Measurements from ENCODE around the gene NF1. TPM values are rescaled to one million over a fixed set of nuclear protein-coding genes. Genes with fewer than 3 reads are reported as not detected.
"Not testable (repeated sequence)": the region's sequence is repeated elsewhere in the genome, so short reads cannot be mapped to it uniquely, and the experiment has no call there.

The NF1 gene
- total RNA-seq, 1 experiment from 2014 or later: 35.4 TPM

- H3K9me3 Mint-ChIP-seq; H3K4me1 Mint-ChIP-seq; ATAC-seq; DNase-seq (ENCODE audit: low spot score); H3K27ac Mint-ChIP-seq; POLR2A ChIA-PET; H3K36me3 Mint-ChIP-seq; CTCF ChIA-PET; H3K4me3 Mint-ChIP-seq; H3K27me3 Mint-ChIP-seq (ENCODE audit: low read depth): not testable (repeated sequence)
These were observed 168.1 kb downstream of the NF1 start for GRCh38 chr17:31262923-31263322.

DNA sequence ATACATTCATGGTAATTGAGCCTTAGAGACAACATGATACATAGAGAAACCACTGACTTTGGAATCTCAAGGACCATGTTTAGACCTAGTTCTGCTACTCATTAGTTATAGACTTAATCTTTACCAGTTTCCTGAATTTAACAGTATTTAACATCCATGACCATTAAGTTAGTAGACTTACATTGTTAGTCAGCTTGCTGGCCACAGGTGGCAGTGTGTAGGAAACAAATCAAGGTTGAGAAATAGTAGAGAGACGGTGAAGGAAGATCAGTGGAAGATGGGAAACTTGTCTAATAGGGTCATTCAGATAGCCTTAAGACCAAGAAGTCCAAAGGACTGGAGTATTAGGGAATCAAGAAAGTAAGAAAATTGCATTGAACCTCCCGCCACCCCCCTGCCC, 171.3 kb downstream of the NF1 start:
- POLR2A ChIA-PET: no interaction called here
- Mint-ChIP-seq H3K36me3 (peaks cover 9% of the 10 kb centered on the region), H3K27me3 (ENCODE audit: low read depth) (no peaks in the 10 kb centered on the region), H3K9me3 (no peaks in the 10 kb centered on the region), H3K4me1 (peaks cover 11% of the 10 kb centered on the region), H3K27ac (peak overlapping the region; percentile 1; the same call in 1 of the 2 replicates), H3K4me3 (no peak overlapping the region)
- CTCF ChIA-PET: interaction anchor here (0.6 to 1.9 kb wide), 7 partner anchors 14 to 66 kb away, joined by 3 to 7 read pairs (median 3); no protein-coding TSS in a partner anchor
- ATAC-seq (no peak), DNase-seq (ENCODE audit: low spot score) (no peak)
- TF ChIP-seq, protein P1, sequence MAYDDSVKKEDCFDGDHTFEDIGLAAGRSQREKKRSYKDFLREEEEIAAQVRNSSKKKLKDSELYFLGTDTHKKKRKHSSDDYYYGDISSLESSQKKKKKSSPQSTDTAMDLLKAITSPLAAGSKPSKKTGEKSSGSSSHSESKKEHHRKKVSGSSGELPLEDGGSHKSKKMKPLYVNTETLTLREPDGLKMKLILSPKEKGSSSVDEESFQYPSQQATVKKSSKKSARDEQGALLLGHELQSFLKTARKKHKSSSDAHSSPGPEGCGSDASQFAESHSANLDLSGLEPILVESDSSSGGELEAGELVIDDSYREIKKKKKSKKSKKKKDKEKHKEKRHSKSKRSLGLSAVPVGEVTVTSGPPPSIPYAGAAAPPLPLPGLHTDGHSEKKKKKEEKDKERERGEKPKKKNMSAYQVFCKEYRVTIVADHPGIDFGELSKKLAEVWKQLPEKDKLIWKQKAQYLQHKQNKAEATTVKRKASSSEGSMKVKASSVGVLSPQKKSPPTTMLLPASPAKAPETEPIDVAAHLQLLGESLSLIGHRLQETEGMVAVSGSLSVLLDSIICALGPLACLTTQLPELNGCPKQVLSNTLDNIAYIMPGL (CRISPR knock-in tag; IDR thresholded peaks at IDR 0.05): no peak
- 0 out of 2 replicates have a peak, but pooled peaks have one; percentile 23 for TF ChIP-seq CTCF (IDR thresholded peaks at IDR 0.05)
- no peak for TF ChIP-seq HMGA2 (CRISPR knock-in tag; IDR thresholded peaks at IDR 0.05)
- no peak for TF ChIP-seq NR2C2 (CRISPR knock-in tag; IDR thresholded peaks at IDR 0.05)

DNA sequence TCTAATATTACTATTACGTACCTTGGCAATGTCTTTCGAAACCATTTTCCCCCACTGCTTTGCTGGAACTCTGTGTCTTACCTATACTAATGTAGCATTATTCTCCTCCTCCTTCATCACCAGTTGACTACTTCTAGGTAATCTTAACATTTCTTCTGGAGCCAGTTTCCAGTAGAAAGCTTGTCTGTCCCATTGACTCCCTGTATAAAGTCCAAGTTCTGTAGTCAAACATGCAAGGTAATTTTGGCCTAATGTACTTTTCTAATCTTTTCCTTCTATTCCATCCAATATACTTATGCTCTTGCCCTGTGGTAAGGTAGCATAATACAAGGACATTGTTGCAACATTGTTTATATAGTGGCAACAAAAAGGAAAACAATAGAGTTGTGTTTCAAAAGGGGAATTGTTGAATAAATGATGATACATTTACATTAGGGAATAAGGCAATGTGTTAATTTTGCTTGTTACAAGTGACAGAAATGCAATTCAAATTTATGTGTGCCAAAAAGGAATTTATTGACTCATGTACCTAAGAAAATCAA, 174.3 kb downstream of the NF1 start:
- H3K27ac Mint-ChIP-seq: peak overlapping the region; percentile 71
- H3K4me3 Mint-ChIP-seq: no peak overlapping the region
- no peaks in the 10 kb centered on the region for H3K9me3 Mint-ChIP-seq
- H3K36me3 Mint-ChIP-seq: peaks cover 9% of the 10 kb centered on the region
- POLR2A ChIA-PET: no interaction called here
- CTCF ChIA-PET: no interaction called here
- DNase-seq (ENCODE audit: low spot score): no peak
- ATAC-seq: no peak
- no peaks in the 10 kb centered on the region for H3K27me3 Mint-ChIP-seq (ENCODE audit: low read depth)
- H3K4me1 Mint-ChIP-seq: peaks cover 11% of the 10 kb centered on the region
- TF ChIP-seq, protein P2, sequence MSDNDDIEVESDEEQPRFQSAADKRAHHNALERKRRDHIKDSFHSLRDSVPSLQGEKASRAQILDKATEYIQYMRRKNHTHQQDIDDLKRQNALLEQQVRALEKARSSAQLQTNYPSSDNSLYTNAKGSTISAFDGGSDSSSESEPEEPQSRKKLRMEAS (CRISPR knock-in tag; IDR thresholded peaks at IDR 0.05): no peak
- TF ChIP-seq, protein P3, sequence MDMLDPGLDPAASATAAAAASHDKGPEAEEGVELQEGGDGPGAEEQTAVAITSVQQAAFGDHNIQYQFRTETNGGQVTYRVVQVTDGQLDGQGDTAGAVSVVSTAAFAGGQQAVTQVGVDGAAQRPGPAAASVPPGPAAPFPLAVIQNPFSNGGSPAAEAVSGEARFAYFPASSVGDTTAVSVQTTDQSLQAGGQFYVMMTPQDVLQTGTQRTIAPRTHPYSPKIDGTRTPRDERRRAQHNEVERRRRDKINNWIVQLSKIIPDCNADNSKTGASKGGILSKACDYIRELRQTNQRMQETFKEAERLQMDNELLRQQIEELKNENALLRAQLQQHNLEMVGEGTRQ (CRISPR knock-in tag; IDR thresholded peaks at IDR 0.05): no peak
- TF ChIP-seq, protein P4, sequence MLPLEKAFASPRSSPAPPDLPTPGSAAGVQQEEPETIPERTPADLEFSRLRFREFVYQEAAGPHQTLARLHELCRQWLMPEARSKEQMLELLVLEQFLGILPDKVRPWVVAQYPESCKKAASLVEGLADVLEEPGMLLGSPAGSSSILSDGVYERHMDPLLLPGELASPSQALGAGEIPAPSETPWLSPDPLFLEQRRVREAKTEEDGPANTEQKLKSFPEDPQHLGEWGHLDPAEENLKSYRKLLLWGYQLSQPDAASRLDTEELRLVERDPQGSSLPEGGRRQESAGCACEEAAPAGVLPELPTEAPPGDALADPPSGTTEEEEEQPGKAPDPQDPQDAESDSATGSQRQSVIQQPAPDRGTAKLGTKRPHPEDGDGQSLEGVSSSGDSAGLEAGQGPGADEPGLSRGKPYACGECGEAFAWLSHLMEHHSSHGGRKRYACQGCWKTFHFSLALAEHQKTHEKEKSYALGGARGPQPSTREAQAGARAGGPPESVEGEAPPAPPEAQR (CRISPR knock-in tag; IDR thresholded peaks at IDR 0.05): no peak
- TF ChIP-seq CTCF (IDR thresholded peaks at IDR 0.05) (no peak), ETV6 (CRISPR knock-in tag; IDR thresholded peaks at IDR 0.05) (no peak), ERG (CRISPR knock-in tag; IDR thresholded peaks at IDR 0.05) (no peak), USF1 (CRISPR knock-in tag; IDR thresholded peaks at IDR 0.05) (no peak), SP1 (CRISPR knock-in tag; conservative IDR thresholded peaks at IDR 0.05) (no peak), NR1H2 (CRISPR knock-in tag; IDR thresholded peaks at IDR 0.05) (no peak), E2F4 (CRISPR knock-in tag; IDR thresholded peaks at IDR 0.05; ENCODE audit: borderline replicate concordance, low read depth) (no peak), CBFB (CRISPR knock-in tag; IDR thresholded peaks at IDR 0.05; ENCODE audit: low read depth) (no peak)
- TF ChIP-seq, protein P5, sequence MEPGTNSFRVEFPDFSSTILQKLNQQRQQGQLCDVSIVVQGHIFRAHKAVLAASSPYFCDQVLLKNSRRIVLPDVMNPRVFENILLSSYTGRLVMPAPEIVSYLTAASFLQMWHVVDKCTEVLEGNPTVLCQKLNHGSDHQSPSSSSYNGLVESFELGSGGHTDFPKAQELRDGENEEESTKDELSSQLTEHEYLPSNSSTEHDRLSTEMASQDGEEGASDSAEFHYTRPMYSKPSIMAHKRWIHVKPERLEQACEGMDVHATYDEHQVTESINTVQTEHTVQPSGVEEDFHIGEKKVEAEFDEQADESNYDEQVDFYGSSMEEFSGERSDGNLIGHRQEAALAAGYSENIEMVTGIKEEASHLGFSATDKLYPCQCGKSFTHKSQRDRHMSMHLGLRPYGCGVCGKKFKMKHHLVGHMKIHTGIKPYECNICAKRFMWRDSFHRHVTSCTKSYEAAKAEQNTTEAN (CRISPR knock-in tag; IDR thresholded peaks at IDR 0.05): no peak
- TF ChIP-seq, protein P6, sequence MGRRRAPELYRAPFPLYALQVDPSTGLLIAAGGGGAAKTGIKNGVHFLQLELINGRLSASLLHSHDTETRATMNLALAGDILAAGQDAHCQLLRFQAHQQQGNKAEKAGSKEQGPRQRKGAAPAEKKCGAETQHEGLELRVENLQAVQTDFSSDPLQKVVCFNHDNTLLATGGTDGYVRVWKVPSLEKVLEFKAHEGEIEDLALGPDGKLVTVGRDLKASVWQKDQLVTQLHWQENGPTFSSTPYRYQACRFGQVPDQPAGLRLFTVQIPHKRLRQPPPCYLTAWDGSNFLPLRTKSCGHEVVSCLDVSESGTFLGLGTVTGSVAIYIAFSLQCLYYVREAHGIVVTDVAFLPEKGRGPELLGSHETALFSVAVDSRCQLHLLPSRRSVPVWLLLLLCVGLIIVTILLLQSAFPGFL (CRISPR knock-in tag; IDR thresholded peaks at IDR 0.05; ENCODE audit: borderline replicate concordance): no peak
